ENCODE data around the gene ITGB3BP. TPM values are rescaled to one million over a fixed set of nuclear protein-coding genes. Genes with fewer than 3 reads are reported as not detected.

The ITGB3BP gene
- total and polyA plus RNA-seq, 10 donors, result 17.5 to 31.4 (median 22.0) TPM

- intact Hi-C loops (cut with DNase I; ENCODE audit: low total_unique reads), result no loop called here
- H3K27me3 ChIP-seq (replicated peaks in 1 of 7), result no peaks in the 10 kb centered on the region
- peaks cover 0 to 43% (median 18%) of the 10 kb centered on the region in 6 donors for H3K36me3 ChIP-seq
- no peak for DNase-seq
- no peaks in the 10 kb centered on the region for H3K4me1 ChIP-seq
- H3K27ac ChIP-seq, result no peak overlapping the region
- 62 to 77% (median 67%) methylated on average over 1 of the region's 1 CpG for WGBS, 5 donors
- TF ChIP-seq POLR2A (IDR thresholded peaks at IDR 0.05) (no peak), CTCF (IDR thresholded peaks at IDR 0.05 in 8 of 11, conservative IDR thresholded peaks at IDR 0.05 in 3 of 11) (peak in 8 of 11 experiments; percentile 11 to 42 (median 34))
- no peak overlapping the region for H3K4me3 ChIP-seq
- H3K9me3 ChIP-seq, result no peaks in the 10 kb centered on the region
Measured at GRCh38 chr1:63537940-63538339, 14.9 kb upstream of the ITGB3BP start.

GRCh38 chr1:63537006-63537405, 14.0 kb upstream of the ITGB3BP start:
- intact Hi-C loops (cut with DNase I; ENCODE audit: low total_unique reads), result no loop called here
- H3K36me3 ChIP-seq, result peaks cover 0 to 52% (median 21%) of the 10 kb centered on the region in 6 donors
- DNase-seq, result no peak
- no peak overlapping the region for H3K4me3 ChIP-seq
- no peak overlapping the region for H3K27ac ChIP-seq
- no peaks in the 10 kb centered on the region for H3K9me3 ChIP-seq
- no peaks in the 10 kb centered on the region for H3K27me3 ChIP-seq (replicated peaks in 1 of 7)
- 69 to 96% (median 88%) methylated on average over 2 of the region's 2 CpGs for WGBS, 5 donors
- no peaks in the 10 kb centered on the region for H3K4me1 ChIP-seq
- TF ChIP-seq POLR2AphosphoS5 (IDR thresholded peaks at IDR 0.05) (no peak), POLR2A (IDR thresholded peaks at IDR 0.05) (no peak), CTCF (IDR thresholded peaks at IDR 0.05 in 8 of 11, conservative IDR thresholded peaks at IDR 0.05 in 3 of 11) (no peak)

- no peak for DNase-seq
- TF ChIP-seq POLR2AphosphoS5 (IDR thresholded peaks at IDR 0.05), result no peak
- no peak for TF ChIP-seq POLR2A (IDR thresholded peaks at IDR 0.05)
- no peak for TF ChIP-seq CTCF (IDR thresholded peaks at IDR 0.05 in 8 of 11, conservative IDR thresholded peaks at IDR 0.05 in 3 of 11)
- no peaks in the 10 kb centered on the region for H3K27me3 ChIP-seq (replicated peaks in 1 of 7)
- peaks cover 0 to 59% (median 21%) of the 10 kb centered on the region in 6 donors for H3K36me3 ChIP-seq
- intact Hi-C loops (cut with DNase I; ENCODE audit: low total_unique reads), result no loop called here
- H3K27ac ChIP-seq, result no peak overlapping the region
- H3K4me1 ChIP-seq, result no peaks in the 10 kb centered on the region
- H3K4me3 ChIP-seq, result no peak overlapping the region
- no peaks in the 10 kb centered on the region for H3K9me3 ChIP-seq
Measured at GRCh38 chr1:63534406-63534805, 11.4 kb upstream of the ITGB3BP start.

GRCh38 chr1:63533931-63534330, 10.9 kb upstream of the ITGB3BP start:
- Histone ChIP-seq H3K9me3 (no peaks in the 10 kb centered on the region), H3K4me3 (no peak overlapping the region), H3K27ac (no peak overlapping the region), H3K4me1 (no peaks in the 10 kb centered on the region), H3K27me3 (replicated peaks in 1 of 7) (no peaks in the 10 kb centered on the region), H3K36me3 (peaks cover 0 to 62% (median 21%) of the 10 kb centered on the region in 6 donors)
- WGBS, 5 donors, result 54 to 82% (median 70%) methylated on average over 1 of the region's 1 CpG
- intact Hi-C loops (cut with DNase I; ENCODE audit: low total_unique reads), result no loop called here
- TF ChIP-seq POLR2A (IDR thresholded peaks at IDR 0.05) (no peak), POLR2AphosphoS5 (IDR thresholded peaks at IDR 0.05) (no peak)
- DNase-seq, result no peak

GRCh38 chr1:63532727-63533126, 9.7 kb upstream of the ITGB3BP start:
- no peaks in the 10 kb centered on the region for H3K27me3 ChIP-seq (replicated peaks in 1 of 7)
- no peak overlapping the region for H3K4me3 ChIP-seq
- H3K4me1 ChIP-seq, result no peaks in the 10 kb centered on the region
- no peak overlapping the region for H3K27ac ChIP-seq
- TF ChIP-seq POLR2A (IDR thresholded peaks at IDR 0.05) (no peak), CTCF (IDR thresholded peaks at IDR 0.05 in 8 of 11, conservative IDR thresholded peaks at IDR 0.05 in 3 of 11) (no peak), POLR2AphosphoS5 (IDR thresholded peaks at IDR 0.05) (no peak)
- WGBS, 5 donors, result 84 to 98% (median 95%) methylated on average over 1 of the region's 1 CpG
- no peaks in the 10 kb centered on the region for H3K9me3 ChIP-seq
- intact Hi-C loops (cut with DNase I; ENCODE audit: low total_unique reads), result no loop called here
- no peak for DNase-seq
- H3K36me3 ChIP-seq, result peaks cover 0 to 71% (median 21%) of the 10 kb centered on the region in 6 donors

All from spleen (tissue), 11 donors.